A549 (cell line): ENCODE data around the gene OBSCN. TPM values are rescaled to one million over a fixed set of nuclear protein-coding genes. Genes with fewer than 3 reads are reported as not detected.

ENCODE experiments used
- ATAC-seq, 2 experiments: fragments of 200-7000 bp in 1 of 2; fragments of >200 bp in 1 of 2; cut with Nextera tagmentation in 1 of 2; cut with Tn5 transposase in 1 of 2; 3 replicates each; pipeline versions ENCODE4 v1.8.0 to v1.9.1; 2018 to 2020; ENCODE audit warnings: mild to moderate bottlenecking in 1 of 2, moderate library complexity in 1 of 2
- CTCF ChIA-PET: fragments of 300-600 bp; sonication (Branson Sonifier 250); formaldehyde crosslinking; extraction: SDS; loops from one replicate; lab custom pipeline; 2021; ENCODE audit warnings: antibody characterized with exemption, inconsistent platforms; lab: Yijun Ruan, JAX
- POLR2A ChIA-PET: fragments of 350-600 bp; formaldehyde crosslinking; extraction: SDS; loops from one replicate; lab custom pipeline; 2021; ENCODE audit warnings: antibody characterized with exemption, inconsistent platforms; lab: Yijun Ruan, JAX
- DNase-seq, 2 experiments: peaks; one replicate each; pipeline versions ENCODE4 v3.0.0 to v3.0.0-alpha.2; 2011 to 2016; ENCODE audit warnings: low read depth in 1 of 2, low spot score in 1 of 2
- FAIRE-seq: peaks from 2 replicates; lab custom pipeline; 2011; peaks lifted over from hg19 to GRCh38; lab: Jason Lieb, UNC
- H3K27ac ChIP-seq, 2 experiments: fragments of >200 bp; sonication (Bioruptor Twin); formaldehyde crosslinking; 3 replicates each; pipeline ENCODE4 v1.5.1; 2016 to 2017
- H3K4me1 ChIP-seq: fragments of >200 bp; sonication (Bioruptor Twin); formaldehyde crosslinking; 3 replicates; pipeline ENCODE4 v1.6.1; 2016
- H3K4me2 ChIP-seq: fragments of >200 bp; sonication (Bioruptor Twin); formaldehyde crosslinking; 3 replicates; pipeline ENCODE4 v1.6.1; 2016
- H3K4me3 ChIP-seq: fragments of >200 bp; sonication (Bioruptor Twin); formaldehyde crosslinking; 3 replicates; pipeline ENCODE4 v1.5.1; 2016
- H3K9me3 ChIP-seq: fragments of >200 bp; sonication (Bioruptor Twin); formaldehyde crosslinking; 3 replicates; pipeline ENCODE4 v1.6.1; 2016
- CBX2 ChIP-seq: fragments of 200-600 bp; sonication (generic); IDR thresholded peaks from 2 replicates; pipeline ENCODE4 v1.6.1; 2016; ENCODE audit warnings: low read depth, mild to moderate bottlenecking, borderline replicate concordance
- CHD4 ChIP-seq: fragments of 200-600 bp; sonication (generic); IDR thresholded peaks from 2 replicates; pipeline ENCODE4 v1.6.1; 2016; ENCODE audit warnings: antibody characterized with exemption, mild to moderate bottlenecking, borderline replicate concordance
- EHF ChIP-seq: fragments of 250-450 bp; sonication (Bioruptor Pico); IDR thresholded peaks from 2 replicates; pipeline ENCODE4 v1.5.0; 2020; ENCODE audit warnings: mild to moderate bottlenecking
- EHMT2 ChIP-seq: fragments of 200-600 bp; sonication (generic); IDR thresholded peaks from 2 replicates; pipeline ENCODE4 v1.6.1; 2016; ENCODE audit warnings: antibody characterized with exemption, low read depth, mild to moderate bottlenecking, moderate library complexity
- ESRRA ChIP-seq: fragments of 150-350 bp; IDR thresholded peaks from 2 replicates; pipeline ENCODE4 v1.6.1; 2014; ENCODE audit warnings: mild to moderate bottlenecking, low read length, borderline replicate concordance
- FOXS1 ChIP-seq: fragments of 250-450 bp; sonication (Bioruptor Pico); IDR thresholded peaks from 2 replicates; pipeline ENCODE4 v1.5.0; 2020; ENCODE audit warnings: mild to moderate bottlenecking, moderate library complexity
- HOXB5 ChIP-seq: fragments of 250-450 bp; sonication (Bioruptor Pico); IDR thresholded peaks from 2 replicates; pipeline ENCODE4 v1.5.0; 2020; ENCODE audit warnings: mild to moderate bottlenecking, moderate library complexity
- KDM1A ChIP-seq: fragments of 200-600 bp; sonication (generic); IDR thresholded peaks from 2 replicates; pipeline ENCODE4 v1.6.1; 2016; ENCODE audit warnings: low read depth, mild to moderate bottlenecking
- MAX ChIP-seq: IDR thresholded peaks from 2 replicates; pipeline ENCODE4 v1.6.1; 2012
- MYC ChIP-seq: IDR thresholded peaks from 2 replicates; pipeline ENCODE4 v1.6.1; 2012; ENCODE audit warnings: mild to moderate bottlenecking, inconsistent platforms, low read length, improper control_type of control experiment, borderline replicate concordance
- RAD21 ChIP-seq, 2 experiments: fragments of >200 bp in 1 of 2; sonication (Bioruptor Twin) in 1 of 2; formaldehyde crosslinking in 1 of 2; IDR thresholded peaks in 1 of 2; conservative IDR thresholded peaks in 1 of 2; 2 replicates in 1 of 2; 3 replicates in 1 of 2; pipeline ENCODE4 v1.6.1; 2012 to 2018; ENCODE audit warnings: inconsistent platforms in 1 of 2
- TFCP2L1 ChIP-seq: fragments of 250-450 bp; sonication (Bioruptor Pico); IDR thresholded peaks from 2 replicates; pipeline ENCODE4 v1.5.0; 2021; ENCODE audit warnings: mild to moderate bottlenecking
- WGBS: methylation state at CpG from one replicate; pipeline ENCODE4 v1.1.6; 2017; ENCODE audit errors: missing lambda C conversion rate; 5-methylcytosine and 5-hydroxymethylcytosine counted together
- polyA plus RNA-seq, 4 experiments: library from polyadenylated mRNA; depleted of rRNA in 3 of 4; stranded (reverse); fragments of >200 nt; fragmentation: RNase III in 1 of 4; extraction: RNeasy Plus Mini Kit Qiagen cat#74134 plus additional on column Dnase treatment in 1 of 4; gene quantifications; 2 replicates in 3 of 4; 3 replicates in 1 of 4; pipeline ENCODE4 v1.2.3, GENCODE V29; 2011 to 2017
- TF ChIP-seq, protein P1 (sequence below): fragments of 150-350 bp; IDR thresholded peaks from 2 replicates; pipeline ENCODE4 v1.6.1; 2014; ENCODE audit warnings: low read depth, mild to moderate bottlenecking, low read length
- TF ChIP-seq, protein P2 (sequence below): fragments of >200 bp; sonication (Bioruptor Twin); formaldehyde crosslinking; IDR thresholded peaks from 3 replicates; pipeline ENCODE4 v1.5.1; 2016
- TF ChIP-seq, protein P3 (sequence below): fragments of 250-450 bp; sonication (Bioruptor Pico); IDR thresholded peaks from 2 replicates; pipeline ENCODE4 v1.5.0; 2021; ENCODE audit warnings: mild to moderate bottlenecking, moderate library complexity, borderline replicate concordance

OBSCN gene
- polyA plus RNA-seq, 2 of the 4 experiments (the other 2 are of a cell fraction), result 3.1 to 6.8 TPM

GRCh38 chr1:228399531-228400236 is 191.8 kb downstream of the OBSCN start:
- Histone ChIP-seq H3K27ac (no peak overlapping the region), H3K4me3 (no peak overlapping the region), H3K9me3 (no peaks in the 10 kb centered on the region), H3K4me2 (no peak overlapping the region), H3K4me1 (peaks cover 8% of the 10 kb centered on the region)
- DNase-seq (no peak), FAIRE-seq (no peak), ATAC-seq (no peak)
- ChIA-PET CTCF (interaction anchor here (0.8 kb wide), 1 partner anchor 115 kb away, joined by 3 read pairs; no protein-coding TSS in a partner anchor), POLR2A (no interaction called here)
- TF ChIP-seq CBX2 (no peak), MAX (no peak), KDM1A (no peak), CHD4 (no peak), RAD21 (conservative IDR thresholded peaks at IDR 0.05 in 1 of 2, IDR thresholded peaks at IDR 0.05 in 1 of 2) (no peak), MYC (no peak), EHF (CRISPR knock-in tag) (no peak), HOXB5 (CRISPR knock-in tag) (no peak), EHMT2 (no peak), FOXS1 (CRISPR knock-in tag) (no peak), ESRRA (no peak), TFCP2L1 (CRISPR knock-in tag) (no peak)
- TF ChIP-seq, protein P1, sequence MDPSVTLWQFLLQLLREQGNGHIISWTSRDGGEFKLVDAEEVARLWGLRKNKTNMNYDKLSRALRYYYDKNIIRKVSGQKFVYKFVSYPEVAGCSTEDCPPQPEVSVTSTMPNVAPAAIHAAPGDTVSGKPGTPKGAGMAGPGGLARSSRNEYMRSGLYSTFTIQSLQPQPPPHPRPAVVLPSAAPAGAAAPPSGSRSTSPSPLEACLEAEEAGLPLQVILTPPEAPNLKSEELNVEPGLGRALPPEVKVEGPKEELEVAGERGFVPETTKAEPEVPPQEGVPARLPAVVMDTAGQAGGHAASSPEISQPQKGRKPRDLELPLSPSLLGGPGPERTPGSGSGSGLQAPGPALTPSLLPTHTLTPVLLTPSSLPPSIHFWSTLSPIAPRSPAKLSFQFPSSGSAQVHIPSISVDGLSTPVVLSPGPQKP, result no peak
- TF ChIP-seq, protein P2, sequence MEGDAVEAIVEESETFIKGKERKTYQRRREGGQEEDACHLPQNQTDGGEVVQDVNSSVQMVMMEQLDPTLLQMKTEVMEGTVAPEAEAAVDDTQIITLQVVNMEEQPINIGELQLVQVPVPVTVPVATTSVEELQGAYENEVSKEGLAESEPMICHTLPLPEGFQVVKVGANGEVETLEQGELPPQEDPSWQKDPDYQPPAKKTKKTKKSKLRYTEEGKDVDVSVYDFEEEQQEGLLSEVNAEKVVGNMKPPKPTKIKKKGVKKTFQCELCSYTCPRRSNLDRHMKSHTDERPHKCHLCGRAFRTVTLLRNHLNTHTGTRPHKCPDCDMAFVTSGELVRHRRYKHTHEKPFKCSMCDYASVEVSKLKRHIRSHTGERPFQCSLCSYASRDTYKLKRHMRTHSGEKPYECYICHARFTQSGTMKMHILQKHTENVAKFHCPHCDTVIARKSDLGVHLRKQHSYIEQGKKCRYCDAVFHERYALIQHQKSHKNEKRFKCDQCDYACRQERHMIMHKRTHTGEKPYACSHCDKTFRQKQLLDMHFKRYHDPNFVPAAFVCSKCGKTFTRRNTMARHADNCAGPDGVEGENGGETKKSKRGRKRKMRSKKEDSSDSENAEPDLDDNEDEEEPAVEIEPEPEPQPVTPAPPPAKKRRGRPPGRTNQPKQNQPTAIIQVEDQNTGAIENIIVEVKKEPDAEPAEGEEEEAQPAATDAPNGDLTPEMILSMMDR, result no peak
- TF ChIP-seq, protein P3, sequence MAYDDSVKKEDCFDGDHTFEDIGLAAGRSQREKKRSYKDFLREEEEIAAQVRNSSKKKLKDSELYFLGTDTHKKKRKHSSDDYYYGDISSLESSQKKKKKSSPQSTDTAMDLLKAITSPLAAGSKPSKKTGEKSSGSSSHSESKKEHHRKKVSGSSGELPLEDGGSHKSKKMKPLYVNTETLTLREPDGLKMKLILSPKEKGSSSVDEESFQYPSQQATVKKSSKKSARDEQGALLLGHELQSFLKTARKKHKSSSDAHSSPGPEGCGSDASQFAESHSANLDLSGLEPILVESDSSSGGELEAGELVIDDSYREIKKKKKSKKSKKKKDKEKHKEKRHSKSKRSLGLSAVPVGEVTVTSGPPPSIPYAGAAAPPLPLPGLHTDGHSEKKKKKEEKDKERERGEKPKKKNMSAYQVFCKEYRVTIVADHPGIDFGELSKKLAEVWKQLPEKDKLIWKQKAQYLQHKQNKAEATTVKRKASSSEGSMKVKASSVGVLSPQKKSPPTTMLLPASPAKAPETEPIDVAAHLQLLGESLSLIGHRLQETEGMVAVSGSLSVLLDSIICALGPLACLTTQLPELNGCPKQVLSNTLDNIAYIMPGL, result no peak
- WGBS, result 93% methylated on average over 14 of the region's 14 CpGs

DNA sequence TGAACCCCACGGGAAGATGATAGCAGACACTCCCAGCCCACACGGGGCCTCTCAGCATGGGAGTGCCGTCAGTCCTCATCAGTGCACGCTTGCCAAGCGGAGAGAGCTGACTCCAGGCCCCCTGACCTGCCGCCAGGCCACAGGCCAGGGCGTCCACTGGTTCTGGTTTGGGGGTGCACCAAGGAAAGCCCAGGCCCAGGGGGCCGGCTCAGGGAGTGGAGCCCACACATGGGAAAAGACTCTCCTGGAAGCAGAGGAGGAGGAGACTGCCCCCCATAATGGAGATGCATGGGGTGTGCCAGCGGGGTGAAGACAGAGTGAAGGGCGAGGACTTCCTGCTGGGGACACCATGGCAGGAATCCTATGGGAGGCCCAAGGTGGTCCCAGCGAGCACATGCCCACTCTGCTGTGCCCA is 192.4 kb downstream of the OBSCN start:
- H3K4me2 ChIP-seq, result no peak overlapping the region
- CTCF ChIA-PET, result no interaction called here
- H3K4me1 ChIP-seq, result peaks cover 14% of the 10 kb centered on the region
- H3K27ac ChIP-seq, result no peak overlapping the region
- H3K4me3 ChIP-seq, result no peak overlapping the region
- POLR2A ChIA-PET, result no interaction called here
- TF ChIP-seq, protein P2, result no peak
- no peak for TF ChIP-seq ESRRA
- no peak for FAIRE-seq
- DNase-seq, result no peak
- no peaks in the 10 kb centered on the region for H3K9me3 ChIP-seq
- WGBS, result 98% methylated on average over 5 of the region's 11 CpGs
- ATAC-seq, result no peak
